ENCODE results near the gene THOC6. TPM values are rescaled to one million over a fixed set of nuclear protein-coding genes. Genes with fewer than 3 reads are reported as not detected.
"Not testable (repeated sequence)": the region's sequence is repeated elsewhere in the genome, so short reads cannot be mapped to it uniquely, and the experiment has no call there.

The THOC6 gene
- total RNA-seq, 1 experiment from 2014 or later: 247 TPM

- in situ Hi-C loops (cut with HindIII; ENCODE audit: low pct_unique_long_range_greater_than_20kb, low sequenced_read_pairs): no loop called here
- DNase-seq (ENCODE audit: low read depth): peak; percentile 95
Observed at GRCh38 chr16:3059041-3059722, 35.3 kb downstream of the THOC6 start.

GRCh38 chr16:3059723-3060242, 35.9 kb downstream of the THOC6 start:
- DNase-seq (ENCODE audit: low read depth): no peak

GRCh38 chr16:3060339-3061127, 36.7 kb downstream of the THOC6 start:
- DNase-seq (ENCODE audit: low read depth): no peak

More at GRCh38 chr16:3059723-3060242, 35.9 kb downstream of the THOC6 start:
- in situ Hi-C loops (cut with HindIII; ENCODE audit: low pct_unique_long_range_greater_than_20kb, low sequenced_read_pairs): no loop called here

GRCh38 chr16:3062553-3062952, 38.7 kb downstream of the THOC6 start:
- no peak for DNase-seq (ENCODE audit: low read depth)
- in situ Hi-C loops (cut with HindIII; ENCODE audit: low pct_unique_long_range_greater_than_20kb, low sequenced_read_pairs): no loop called here

More at GRCh38 chr16:3060339-3061127, 36.7 kb downstream of the THOC6 start:
- in situ Hi-C loops (cut with HindIII; ENCODE audit: low pct_unique_long_range_greater_than_20kb, low sequenced_read_pairs): no loop called here

GRCh38 chr16:3063625-3064386, 40.0 kb downstream of the THOC6 start:
- DNase-seq (ENCODE audit: low read depth): no peak
- in situ Hi-C loops (cut with HindIII; ENCODE audit: low pct_unique_long_range_greater_than_20kb, low sequenced_read_pairs): no loop called here

- in situ Hi-C loops (cut with HindIII; ENCODE audit: low pct_unique_long_range_greater_than_20kb, low sequenced_read_pairs): no loop called here
- DNase-seq (ENCODE audit: low read depth): peak; percentile 77
Observed at GRCh38 chr16:3065069-3065741, 41.4 kb downstream of the THOC6 start, which contains the start of gene IL32. TSS of gene IL32 (plus strand) at chr16:3065640. CDS start at chr16:3065812, 172 bp downstream.

- DNase-seq (ENCODE audit: low read depth): no peak
- in situ Hi-C loops (cut with HindIII; ENCODE audit: low pct_unique_long_range_greater_than_20kb, low sequenced_read_pairs): no loop called here
Observed at GRCh38 chr16:3065742-3066439, 42.1 kb downstream of the THOC6 start.

- DNase-seq (ENCODE audit: low read depth): no peak
- in situ Hi-C loops (cut with HindIII; ENCODE audit: low pct_unique_long_range_greater_than_20kb, low sequenced_read_pairs): no loop called here
Observed at GRCh38 chr16:3066440-3066748, 42.6 kb downstream of the THOC6 start.

- no peak for DNase-seq (ENCODE audit: low read depth)
- in situ Hi-C loops (cut with HindIII; ENCODE audit: low pct_unique_long_range_greater_than_20kb, low sequenced_read_pairs): no loop called here
Observed at GRCh38 chr16:3068487-3068886, 44.7 kb downstream of the THOC6 start.

GRCh38 chr16:3069146-3069545, 45.3 kb downstream of the THOC6 start:
- DNase-seq (ENCODE audit: low read depth); in situ Hi-C loops (cut with HindIII; ENCODE audit: low pct_unique_long_range_greater_than_20kb, low sequenced_read_pairs): not testable (repeated sequence)

- no peak for DNase-seq (ENCODE audit: low read depth)
- in situ Hi-C loops (cut with HindIII; ENCODE audit: low pct_unique_long_range_greater_than_20kb, low sequenced_read_pairs): no loop called here
Observed at GRCh38 chr16:3070608-3071111, 46.8 kb downstream of the THOC6 start.

- no peak for DNase-seq (ENCODE audit: low read depth)
Observed at GRCh38 chr16:3071655-3072054, 47.8 kb downstream of the THOC6 start.

GRCh38 chr16:3072148-3072547, 48.3 kb downstream of the THOC6 start:
- DNase-seq (ENCODE audit: low read depth); in situ Hi-C loops (cut with HindIII; ENCODE audit: low pct_unique_long_range_greater_than_20kb, low sequenced_read_pairs): not testable (repeated sequence)

More at GRCh38 chr16:3071655-3072054, 47.8 kb downstream of the THOC6 start:
- in situ Hi-C loops (cut with HindIII; ENCODE audit: low pct_unique_long_range_greater_than_20kb, low sequenced_read_pairs): no loop called here

- in situ Hi-C loops (cut with HindIII; ENCODE audit: low pct_unique_long_range_greater_than_20kb, low sequenced_read_pairs); DNase-seq (ENCODE audit: low read depth): not testable (repeated sequence)
Observed at GRCh38 chr16:3072576-3073263, 48.9 kb downstream of the THOC6 start.

GRCh38 chr16:3073448-3073847, 49.6 kb downstream of the THOC6 start:
- in situ Hi-C loops (cut with HindIII; ENCODE audit: low pct_unique_long_range_greater_than_20kb, low sequenced_read_pairs): no loop called here

GRCh38 chr16:3074860-3075522, 51.2 kb downstream of the THOC6 start:
- DNase-seq (ENCODE audit: low read depth): no peak
- in situ Hi-C loops (cut with HindIII; ENCODE audit: low pct_unique_long_range_greater_than_20kb, low sequenced_read_pairs): no loop called here

More at GRCh38 chr16:3073448-3073847, 49.6 kb downstream of the THOC6 start:
- no peak for DNase-seq (ENCODE audit: low read depth)

Data from Caki2 (cell line).